ENCODE results near the gene TMEM126A. TPM values are rescaled to one million over a fixed set of nuclear protein-coding genes. Genes with fewer than 3 reads are reported as not detected.

Gene TMEM126A
- total and polyA plus RNA-seq, 2 of the 13 experiments (the other 11 are each of a cell fraction or from before 2014, with no cell fraction given): 59.5 to 66.9 TPM

GRCh38 chr11:85661972-85662664, 14.4 kb downstream of the TMEM126A start (continued):
- no peak for TF ChIP-seq DNMT1 (CRISPR knock-in tag; IDR thresholded peaks at IDR 0.05)
- no peak for TF ChIP-seq MED8 (CRISPR knock-in tag; IDR thresholded peaks at IDR 0.05; ENCODE audit: insufficient replicate concordance)
- TF ChIP-seq RARA (CRISPR knock-in tag; IDR thresholded peaks at IDR 0.05): no peak
- no peak for TF ChIP-seq STAT6 (CRISPR knock-in tag; IDR thresholded peaks at IDR 0.05; ENCODE audit: borderline replicate concordance)

GRCh38 chr11:85663080-85663752, 15.4 kb downstream of the TMEM126A start:
- Histone ChIP-seq H3K4me2 (ENCODE audit: low read depth, low read length) (peak overlapping the region; percentile 88), H3K27ac (ENCODE audit: extremely low read length, insufficient read depth, low read length) (peak overlapping the region; percentile 98), H3K9ac (ENCODE audit: insufficient read depth, low read depth, low read length) (peak overlapping the region; percentile 98), H2AFZ (ENCODE audit: low read length) (no peak overlapping the region), H3K4me3 (replicated peaks in 1 of 3; ENCODE audit: insufficient read depth in 1 of 3, low read depth in 2 of 3, low read length in 3 of 3) (peak overlapping the region; percentile 72 to 95 (median 86)), H4K20me1 (ENCODE audit: insufficient read depth, low read length) (peaks cover 29% of the 10 kb centered on the region), H3K27me3 (ENCODE audit: control insufficient read depth in 1 of 2, insufficient read depth in 2 of 2, low read length in 2 of 2) (no peaks in the 10 kb centered on the region; a peak in 1 of 5 replicates), H3K79me2 (ENCODE audit: insufficient read depth, low read length) (peaks cover 60% of the 10 kb centered on the region), H3K9me3 (ENCODE audit: low read length) (no peaks in the 10 kb centered on the region), H3K36me3 (replicated peaks in 1 of 2; ENCODE audit: control insufficient read depth in 1 of 2, insufficient read depth in 2 of 2, low read length in 2 of 2) (peaks cover 0 to under 1% of the 10 kb centered on the region in 2 experiments; a peak in 1 of 5 replicates), H3K4me1 (ENCODE audit: insufficient read depth, low read length) (peaks cover 52% of the 10 kb centered on the region)
- ATAC-seq (no peak; the same call in 2 of the 3 replicates), DNase-seq (ENCODE audit: low spot score) (no peak), FAIRE-seq (no peak)
- in situ Hi-C loops (cut with HindIII; ENCODE audit: extremely low pct_ligation_motif_present, low pct_unique_long_range_greater_than_20kb) (no loop called here), intact Hi-C loops (cut with micrococcal nuclease; ENCODE audit: unreplicated experiment) (no loop called here)
- 2% methylated on average over 10 of the region's 10 CpGs for WGBS (ENCODE audit: low lambda C conversion rate)
- TSS peak; percentile 48 for BruUV-seq (replicated peaks)
- POLR2A ChIA-PET: interaction anchor here (2.2 to 10.0 kb wide), 3 partner anchors 9 to 35 kb away, joined by 7 to 112 read pairs (median 15); partner anchors contain the start of genes TMEM126A and TMEM126B
- CTCF ChIA-PET (ENCODE audit: low intra/inter-chr PET ratio, low total read pairs): no interaction called here
- TF ChIP-seq KMT2A (CRISPR knock-in tag; IDR thresholded peaks at IDR 0.05) (no peak), HMGA1 (CRISPR knock-in tag; conservative IDR thresholded peaks at IDR 0.05) (no peak), MBNL3 (CRISPR knock-in tag; conservative IDR thresholded peaks at IDR 0.05) (no peak), THRA (CRISPR knock-in tag; IDR thresholded peaks at IDR 0.05; ENCODE audit: borderline replicate concordance) (peak; percentile 15; the same call in 1 of the 2 replicates), KDM5A (IDR thresholded peaks at IDR 0.05; ENCODE audit: borderline replicate concordance, low read length) (peak; percentile 3; the same call in 1 of the 2 replicates), ZNF34 (CRISPR knock-in tag; IDR thresholded peaks at IDR 0.05; ENCODE audit: borderline replicate concordance) (no peak), RFX1 (IDR thresholded peaks at IDR 0.05) (no peak), SRSF9 (IDR thresholded peaks at IDR 0.05; ENCODE audit: borderline replicate concordance, insufficient read depth, low read depth, low read length, poor library complexity, severe bottlenecking) (no peak), POLR2AphosphoS5 (IDR thresholded peaks at IDR 0.05; ENCODE audit: low read depth, low read length) (peak; percentile 17; the same call in 1 of the 2 replicates), ARNT2 (CRISPR knock-in tag; IDR thresholded peaks at IDR 0.05; ENCODE audit: low read depth) (no peak), THYN1 (CRISPR knock-in tag; IDR thresholded peaks at IDR 0.05; ENCODE audit: borderline replicate concordance, low read depth) (0 out of 2 replicates have a peak, but pooled peaks have one; percentile 10), PLRG1 (conservative IDR thresholded peaks at IDR 0.05) (no peak), MIER2 (CRISPR knock-in tag; IDR thresholded peaks at IDR 0.05) (no peak)

All from HepG2 (cell line).